GM12864 (cell line): ENCODE results near the gene DHRS3.

Source experiments
- DNase-seq: peaks from one replicate; pipeline ENCODE4 v3.0.0-alpha.2; 2011; ENCODE audit warnings: low read depth
- H3K4me3 ChIP-seq: 2 replicates; pipeline ENCODE4 v1.5.1; 2011; ENCODE audit warnings: mild to moderate bottlenecking, low read depth, low read length, control low read depth
- CTCF ChIP-seq: IDR thresholded peaks from 2 replicates; pipeline ENCODE4 v1.5.1; 2011; ENCODE audit warnings: low read depth, mild to moderate bottlenecking, moderate library complexity, low read length, control low read depth, inconsistent platforms; ENCODE audit errors: missing control alignments

The DHRS3 gene

DNA sequence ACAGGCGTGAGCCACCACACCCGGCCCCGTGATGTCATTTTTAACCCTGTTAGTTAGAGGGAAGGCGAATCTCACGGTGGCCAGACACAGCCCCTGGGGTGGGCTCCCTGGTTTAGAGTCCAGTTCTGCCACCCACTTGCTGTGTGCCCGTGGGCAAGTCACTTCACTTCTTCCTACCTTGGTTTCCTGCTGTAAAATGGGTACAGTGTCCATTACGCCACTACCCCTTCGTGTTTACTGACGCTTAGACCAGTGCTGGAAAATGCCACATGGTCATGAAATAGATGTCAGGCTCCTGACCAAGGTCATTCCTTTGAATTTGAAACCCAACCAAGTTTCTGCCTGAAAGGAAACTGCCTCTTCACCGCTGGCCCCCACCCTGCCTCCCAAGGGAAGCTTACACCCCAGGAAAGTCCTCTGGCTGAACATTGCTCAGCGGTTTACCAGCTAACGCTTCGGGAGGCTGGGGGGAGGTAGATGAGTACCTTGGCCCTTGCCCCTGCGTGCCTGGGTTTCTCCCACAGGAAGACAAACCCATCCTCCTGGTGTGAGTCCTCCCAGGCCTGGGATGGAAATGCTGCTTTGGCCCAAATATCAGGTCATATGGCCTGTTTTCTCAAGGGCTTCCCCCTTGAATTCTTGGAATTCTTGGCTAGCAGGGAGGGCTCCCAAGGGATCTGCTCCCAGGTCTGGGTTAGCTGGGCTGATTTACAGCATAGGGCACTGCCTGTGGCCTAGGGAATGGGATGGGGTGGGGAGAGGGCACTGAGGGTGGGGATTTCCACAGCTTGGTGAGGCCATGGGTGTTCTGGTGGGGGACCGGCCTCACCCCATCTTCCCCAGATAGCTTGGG lies 18.3 kb upstream of the DHRS3 start:
- H3K4me3 ChIP-seq = no peak overlapping the region
- no peak for DNase-seq
- TF ChIP-seq CTCF = no peak

DNA sequence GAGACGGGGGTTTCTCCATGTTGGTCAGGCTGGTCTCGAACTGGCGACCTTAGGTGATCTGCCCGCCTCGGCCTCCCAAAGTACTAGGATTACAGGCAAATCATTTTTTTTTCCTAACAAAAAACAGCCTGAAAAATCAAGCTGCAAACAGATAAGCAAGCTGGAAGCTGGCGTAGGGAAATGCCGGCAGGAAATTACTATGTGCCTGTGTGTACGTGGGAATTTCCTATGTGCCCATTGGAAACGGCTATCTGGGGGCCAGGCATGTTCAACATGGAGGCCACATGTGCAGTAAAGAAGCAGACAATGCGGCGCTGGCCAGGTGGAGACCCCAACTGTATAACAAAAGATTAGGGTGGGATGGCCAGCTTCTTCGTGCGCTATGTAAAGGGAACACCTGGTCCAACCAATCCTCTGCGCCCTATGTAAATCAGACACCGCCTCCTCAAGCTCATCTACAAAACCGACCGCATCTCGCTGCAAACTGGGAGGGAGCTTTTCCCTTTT lies 16.7 kb upstream of the DHRS3 start:
- no peak for TF ChIP-seq CTCF
- DNase-seq = no peak
- H3K4me3 ChIP-seq = no peak overlapping the region

DNA sequence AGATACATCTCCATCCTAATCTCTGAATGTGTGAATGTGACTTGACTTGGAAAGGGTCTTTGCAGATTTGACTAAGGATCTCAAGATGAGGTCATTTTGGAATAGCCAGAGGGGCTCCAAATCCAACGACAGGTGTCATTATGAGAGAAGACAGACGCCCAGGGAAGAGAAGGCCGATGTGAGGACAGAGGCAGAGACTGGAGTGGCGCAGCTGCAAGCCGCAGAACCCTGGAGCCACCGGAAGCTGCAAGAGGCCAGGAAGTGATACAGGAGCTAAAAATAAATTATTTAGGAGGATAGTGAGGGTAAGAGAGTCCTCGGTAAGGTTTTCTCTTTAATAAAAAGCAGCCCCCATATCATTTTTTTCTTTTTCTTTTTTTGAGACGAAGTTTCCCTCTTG lies 16.1 kb upstream of the DHRS3 start:
- TF ChIP-seq CTCF = no peak
- H3K4me3 ChIP-seq = no peak overlapping the region
- DNase-seq = no peak

DNA sequence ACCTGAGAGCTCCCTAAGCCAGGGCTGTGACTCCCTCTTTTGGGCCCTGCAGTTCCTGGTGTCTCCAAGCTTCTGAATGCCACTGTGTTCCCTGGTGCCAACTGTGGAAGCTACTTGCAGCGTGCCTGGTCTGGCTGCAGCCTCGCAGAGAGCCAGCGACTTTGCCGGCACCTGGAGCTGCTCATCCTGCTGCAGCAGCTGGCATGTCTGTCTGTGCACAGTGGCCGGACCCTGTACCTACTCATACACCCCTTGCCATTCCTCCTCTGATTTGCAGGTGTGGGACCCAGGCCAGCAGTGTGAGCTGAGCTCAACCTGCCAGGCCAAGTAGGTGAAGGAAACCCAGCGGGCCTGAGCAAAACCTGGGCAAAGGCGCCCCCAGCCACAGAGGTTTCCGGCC lies 13.6 kb upstream of the DHRS3 start:
- no peak for TF ChIP-seq CTCF
- H3K4me3 ChIP-seq = no peak overlapping the region
- no peak for DNase-seq

- no peak for TF ChIP-seq CTCF
- no peak overlapping the region for H3K4me3 ChIP-seq
- DNase-seq = no peak
Measured at GRCh38 chr1:12630946-12631530, 13.0 kb upstream of the DHRS3 start.

- DNase-seq = no peak
- TF ChIP-seq CTCF = no peak
- no peak overlapping the region for H3K4me3 ChIP-seq
Measured at GRCh38 chr1:12629985-12630760, 12.2 kb upstream of the DHRS3 start.
